NCI-H1092 treated with DMSO at 0.1 percent for 48 hours (cell line): ENCODE results near the gene GPR132.
A peak's percentile ranks its signal among the peaks of the same experiment; 100 is the strongest.

Source experiments
- DNase-seq: peaks from one replicate; lab custom pipeline; 2025; lab: John Stamatoyannopoulos, UW

Gene GPR132

DNA sequence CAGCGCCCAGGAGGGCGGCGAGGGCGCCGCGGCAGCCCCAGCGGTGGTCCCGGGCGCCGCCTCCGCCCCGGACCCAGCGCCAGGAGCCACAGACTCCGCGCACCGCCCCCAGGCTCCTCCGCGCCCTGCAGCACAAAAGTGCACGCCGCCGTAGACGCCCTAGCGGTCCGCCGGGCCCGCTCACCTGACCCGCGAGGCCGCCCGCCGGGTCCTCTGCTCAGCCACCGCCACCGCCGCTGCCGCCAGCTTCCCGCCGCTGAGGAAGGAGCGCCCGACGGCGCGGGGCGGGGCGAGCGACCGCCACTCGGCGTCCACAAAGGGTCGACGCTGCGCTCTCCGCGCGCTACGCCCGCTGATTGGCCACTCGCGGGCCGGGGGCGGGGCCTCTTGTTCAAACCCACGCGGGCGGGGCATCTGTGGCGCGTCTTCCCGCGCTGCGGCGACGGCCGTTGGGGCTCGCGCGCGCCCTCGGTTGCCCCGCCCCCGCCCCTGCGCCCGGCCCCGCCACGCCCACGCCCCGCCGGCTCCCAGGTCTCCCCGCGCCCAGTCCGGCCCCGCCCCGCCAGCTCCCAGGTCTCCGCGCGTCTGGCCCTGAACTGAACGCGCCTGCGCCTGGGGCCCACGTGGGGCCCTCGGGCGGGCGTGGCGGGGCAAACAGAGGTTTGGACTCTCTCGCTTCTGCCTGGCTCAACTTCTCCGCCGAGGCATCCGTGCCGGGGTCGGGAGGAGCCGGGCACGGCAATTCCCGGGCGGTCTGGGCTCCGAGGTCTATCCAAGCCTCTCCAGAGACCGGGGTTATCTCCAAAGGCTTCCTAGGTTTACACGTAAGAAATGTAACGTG is 44.2 kb downstream of the GPR132 start, which contains the start of gene CDCA4:
CDCA4 (minus strand) TSS at position 269 of the 841 bp plus-strand sequence. CDS start 9,154 bp downstream, outside the sequence.
- peak; percentile 95 for DNase-seq

DNA sequence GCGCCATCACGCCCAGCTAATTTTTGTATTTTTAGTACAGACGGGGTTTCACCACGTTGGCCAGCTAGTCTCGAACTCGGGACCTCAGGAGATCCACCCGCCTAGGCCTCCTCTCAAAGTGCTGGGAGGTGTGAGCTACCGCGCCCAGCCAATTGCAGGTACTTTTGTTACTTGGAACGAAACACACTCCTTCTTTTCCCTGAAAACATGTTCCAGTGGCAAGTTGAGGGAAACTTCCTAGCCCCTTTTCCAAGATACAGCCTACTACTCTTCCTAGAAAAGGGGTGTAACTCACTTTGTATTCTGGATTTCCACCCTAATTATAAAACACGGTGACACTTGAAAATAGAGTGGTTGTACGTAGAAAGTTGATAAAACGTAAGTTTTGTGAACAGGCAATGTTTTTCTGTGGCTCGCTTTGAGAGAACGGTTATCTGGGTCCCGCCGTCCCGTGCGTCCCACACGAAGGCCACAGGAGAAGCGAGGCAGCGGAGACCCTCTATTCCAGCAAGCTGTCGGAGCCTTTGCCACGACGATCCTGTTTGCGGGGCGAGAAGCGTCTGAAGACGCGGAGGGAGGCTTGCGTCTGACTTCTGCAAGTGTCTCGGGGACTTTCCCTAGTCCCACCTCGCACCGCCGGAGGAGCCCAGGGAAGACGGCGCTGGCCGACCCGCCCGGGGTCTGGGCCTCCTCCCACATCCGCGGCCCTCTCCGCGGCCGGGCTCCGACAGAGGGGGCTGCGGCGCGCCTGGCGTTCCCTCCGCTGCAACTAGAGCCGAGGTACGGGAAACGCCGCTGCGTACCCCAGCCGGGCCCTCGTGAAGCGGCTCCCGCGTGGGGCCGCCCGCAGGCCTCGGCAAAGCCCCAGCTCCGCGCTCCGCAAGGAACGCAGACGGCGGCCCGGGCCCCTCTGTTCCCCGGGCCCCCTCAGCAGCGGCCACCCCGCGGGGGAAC is 45.1 kb downstream of the GPR132 start:
- peak; percentile 27 for DNase-seq

GRCh38 chr14:105018414-105018813 is 46.8 kb downstream of the GPR132 start:
- no peak for DNase-seq

GRCh38 chr14:105015905-105016304 is 49.3 kb downstream of the GPR132 start:
- no peak for DNase-seq

GRCh38 chr14:105015242-105015641 is 50.0 kb downstream of the GPR132 start:
- DNase-seq = no peak

- DNase-seq = no peak
These were observed 50.6 kb downstream of the GPR132 start for GRCh38 chr14:105014631-105015030.

DNA sequence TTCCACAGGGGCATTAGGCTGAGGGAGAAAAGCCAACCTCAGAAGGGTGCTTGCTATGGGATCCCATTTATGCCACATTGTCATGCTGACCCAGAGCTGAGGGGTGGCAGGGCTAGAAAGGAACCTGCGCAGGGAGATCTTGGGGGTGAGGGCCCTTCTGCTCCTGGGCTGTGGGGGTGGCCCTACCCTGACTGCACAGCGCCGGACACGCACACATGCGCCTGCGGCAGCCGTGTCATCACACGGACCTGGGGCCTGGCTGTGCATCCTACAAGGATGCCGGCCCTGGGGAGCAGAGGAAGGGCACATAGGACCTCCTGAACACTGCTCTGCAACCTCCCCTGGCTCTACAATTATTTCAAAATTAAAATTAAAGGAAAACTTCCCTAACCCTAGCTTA is 51.2 kb downstream of the GPR132 start:
- DNase-seq = no peak

DNA sequence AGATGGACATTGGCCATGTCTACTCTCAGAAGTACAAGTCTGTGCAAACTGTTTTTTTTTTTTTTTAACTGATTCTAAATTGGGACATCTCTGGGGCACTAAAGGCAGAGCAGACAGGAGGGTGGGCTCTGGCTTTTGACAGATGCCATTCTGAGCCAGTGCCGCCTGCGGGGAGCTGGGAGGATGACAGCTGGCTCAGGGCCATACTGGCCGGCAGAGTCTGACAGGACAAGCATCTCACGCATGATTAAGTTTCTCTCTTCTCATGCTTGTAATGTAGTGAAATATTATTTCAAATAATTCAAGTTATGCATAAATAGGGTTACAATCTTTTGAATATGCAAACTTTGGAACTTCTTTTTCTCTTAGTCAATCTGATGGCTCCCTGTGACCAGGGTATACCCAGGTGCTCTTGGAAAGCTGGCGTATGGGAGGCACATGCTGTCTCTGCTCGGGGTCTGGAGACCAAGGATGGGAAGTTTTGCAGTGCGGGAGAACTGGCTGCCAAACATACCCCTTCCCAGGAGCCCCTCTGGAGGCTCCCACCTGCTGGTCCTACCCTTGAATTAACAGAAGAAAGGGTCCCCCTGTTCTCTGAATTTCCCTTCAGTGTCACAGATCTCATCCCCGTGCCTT is 52.0 kb downstream of the GPR132 start:
- DNase-seq = peak; percentile 27

DNA sequence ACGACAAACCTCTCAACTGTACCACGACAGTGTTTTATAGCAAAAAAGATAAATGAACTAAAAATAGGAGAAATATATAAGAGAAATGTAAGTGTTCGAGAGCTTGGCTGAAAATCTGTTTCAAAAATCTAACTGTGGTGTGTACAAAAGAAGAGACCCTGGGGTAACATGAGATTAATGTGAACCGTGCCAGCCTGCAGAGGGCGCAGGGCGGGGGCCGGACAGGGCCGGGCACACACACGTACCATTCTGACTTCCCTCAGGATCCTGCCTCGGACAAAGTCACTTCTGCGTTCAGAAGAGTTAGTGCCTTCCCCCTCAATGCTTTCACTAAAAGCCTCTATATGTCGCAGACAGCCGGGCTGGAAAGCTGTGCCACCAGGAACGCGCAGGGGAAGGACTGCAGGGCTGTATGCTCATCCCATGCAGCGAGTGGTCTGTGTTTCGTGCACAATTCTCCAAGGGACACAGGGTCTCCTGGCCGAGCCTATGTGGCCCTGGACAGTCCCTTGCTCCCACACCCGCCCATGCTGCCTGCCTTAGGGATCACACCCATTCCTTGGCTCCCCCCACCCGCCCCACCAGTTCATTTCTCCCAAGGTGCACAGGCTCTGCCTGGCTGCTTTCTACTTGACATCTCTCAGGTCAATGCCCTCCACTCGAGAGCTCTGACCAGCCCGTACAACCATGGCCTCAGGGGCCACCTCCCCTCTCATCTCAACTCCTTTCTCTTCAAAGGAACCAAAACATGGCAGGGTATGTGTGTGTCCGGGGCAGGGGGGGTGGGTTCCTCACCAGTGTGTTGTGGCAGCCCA is 52.9 kb downstream of the GPR132 start:
- DNase-seq = no peak

DNA sequence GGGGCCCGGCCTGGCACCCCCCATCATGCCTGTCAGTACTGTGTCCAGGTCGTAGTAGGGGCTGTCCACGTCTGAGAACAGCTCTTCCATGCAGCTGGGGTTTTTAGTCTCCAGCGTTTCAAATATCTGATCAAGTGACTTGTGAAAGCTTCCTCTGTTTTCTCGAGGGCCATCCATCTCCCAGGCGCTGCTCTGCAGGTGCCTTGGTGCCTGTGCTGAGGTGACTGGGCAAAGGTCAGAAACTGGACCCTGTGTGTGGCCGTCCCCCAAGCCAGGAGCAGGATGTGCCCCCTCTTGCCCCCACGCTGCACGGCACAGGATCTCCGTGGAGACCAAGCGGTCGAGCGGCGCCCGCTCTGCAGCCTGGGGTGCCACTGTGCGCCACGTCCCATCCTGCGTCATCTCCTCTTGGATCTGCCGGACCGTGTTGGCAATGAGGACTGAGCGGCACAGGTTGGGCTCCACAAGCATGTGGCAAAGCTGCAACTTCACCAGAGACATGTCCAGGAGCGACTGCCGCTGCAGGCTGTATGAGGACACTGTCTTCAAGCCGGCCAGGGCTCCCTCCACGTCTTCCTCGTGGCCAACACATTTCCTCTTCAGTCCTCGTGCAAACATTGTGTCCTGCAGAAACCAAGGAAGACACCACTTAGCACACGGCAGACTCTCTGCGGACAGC is 53.8 kb downstream of the GPR132 start:
- DNase-seq = no peak

- DNase-seq = no peak
These were observed 54.3 kb downstream of the GPR132 start for GRCh38 chr14:105010891-105011291.

- no peak for DNase-seq
These were observed 55.1 kb downstream of the GPR132 start for GRCh38 chr14:105010106-105010505.

- no peak for DNase-seq
These were observed 57.5 kb downstream of the GPR132 start for GRCh38 chr14:105007593-105008264.

GRCh38 chr14:105006831-105007592 is 58.2 kb downstream of the GPR132 start:
- DNase-seq = no peak

- no peak for DNase-seq
These were observed 59.0 kb downstream of the GPR132 start for GRCh38 chr14:105005929-105006830.

GRCh38 chr14:105005329-105005928 is 59.8 kb downstream of the GPR132 start:
- no peak for DNase-seq
